ENCODE measurements around the gene PUM2.
"Not testable (repeated sequence)": the region's sequence is repeated elsewhere in the genome, so short reads cannot be mapped to it uniquely, and the experiment has no call there.

PUM2 gene

GRCh38 chr2:20370191-20370590 lies 19.5 kb upstream of the PUM2 start:
- no peak for DNase-seq

GRCh38 chr2:20369366-20369765 lies 18.7 kb upstream of the PUM2 start:
- DNase-seq, result no peak

- DNase-seq, result no peak
Measured at GRCh38 chr2:20368706-20369105, 18.1 kb upstream of the PUM2 start.

GRCh38 chr2:20367929-20368328 lies 17.3 kb upstream of the PUM2 start:
- DNase-seq, result not testable (repeated sequence)

GRCh38 chr2:20366672-20367116 lies 16.1 kb upstream of the PUM2 start:
- DNase-seq, result no peak

- no peak for DNase-seq
Measured at GRCh38 chr2:20365249-20365817, 14.7 kb upstream of the PUM2 start.

- DNase-seq, result no peak
Measured at GRCh38 chr2:20363578-20363977, 12.9 kb upstream of the PUM2 start.

GRCh38 chr2:20362701-20363435 lies 12.2 kb upstream of the PUM2 start:
- no peak for DNase-seq

GRCh38 chr2:20361893-20362292 lies 11.2 kb upstream of the PUM2 start:
- no peak for DNase-seq

GRCh38 chr2:20359096-20359495 lies 8.5 kb upstream of the PUM2 start:
- no peak for DNase-seq

- DNase-seq, result no peak
Measured at GRCh38 chr2:20357638-20358389, 7.2 kb upstream of the PUM2 start.

GRCh38 chr2:20356042-20356441 lies 5.4 kb upstream of the PUM2 start:
- peak; percentile 99 for DNase-seq

- DNase-seq, result no peak
Measured at GRCh38 chr2:20355131-20355530, 4.5 kb upstream of the PUM2 start.

GRCh38 chr2:20353241-20353992 lies 2.8 kb upstream of the PUM2 start:
- peak; percentile 90 for DNase-seq

- DNase-seq, result peak; percentile 84
Measured at GRCh38 chr2:20352581-20353216, 2.1 kb upstream of the PUM2 start.

GRCh38 chr2:20352230-20352578 lies 1.6 kb upstream of the PUM2 start:
- peak; percentile 74 for DNase-seq

- peak; percentile 77 for DNase-seq
Measured at GRCh38 chr2:20351555-20352229, 1.0 kb upstream of the PUM2 start.

GRCh38 chr2:20350041-20350712 lies 467 bp downstream of the PUM2 start:
- peak; percentile 76 for DNase-seq

GRCh38 chr2:20349513-20349921 lies 1.1 kb downstream of the PUM2 start:
- DNase-seq, result no peak

- DNase-seq, result no peak
Measured at GRCh38 chr2:20348542-20348941, 2.1 kb downstream of the PUM2 start.

GRCh38 chr2:20346565-20347381 lies 3.9 kb downstream of the PUM2 start:
- no peak for DNase-seq
